K562 (cell line): ENCODE measurements around the gene HDAC3. TPM values are rescaled to one million over a fixed set of nuclear protein-coding genes. Genes with fewer than 3 reads are reported as not detected.
A peak's percentile ranks its signal among the peaks of the same experiment; 100 is the strongest.

Experiments
- ATAC-seq: fragments of 200-7000 bp; cut with Tn5 transposase; 3 replicates; pipeline ENCODE4 v1.9.1; 2020; ENCODE audit warnings: moderate library complexity
- BruUV-seq: library from RNA; stranded (reverse); fragments of 400-500 nt; replicated peaks from 2 replicates; lab custom pipeline; 2021; lab: Mats Ljungman, UMichigan
- CTCF ChIA-PET: fragments of 300-600 bp; formaldehyde crosslinking; extraction: SDS; loops from one replicate; lab custom pipeline; 2021; ENCODE audit warnings: low intra/inter-chr PET ratio; lab: Yijun Ruan, JAX
- POLR2A ChIA-PET: fragments of 300-600, 350-650 bp; sonication (Branson Sonifier 250); formaldehyde crosslinking; extraction: SDS; loops from one replicate; lab custom pipeline; 2021; ENCODE audit warnings: antibody characterized with exemption, inconsistent platforms; lab: Yijun Ruan, JAX
- DNase-seq, 4 experiments: peaks; one replicate each; pipeline versions ENCODE4 v3.0.0 to v3.0.0-alpha.2; 2011 to 2018; ENCODE audit warnings: low spot score in 3 of 4, mixed read lengths in 3 of 4; ENCODE audit errors: extremely low read depth in 1 of 4
- FAIRE-seq: peaks from 2 replicates; lab custom pipeline; 2011; peaks lifted over from hg19 to GRCh38; lab: Jason Lieb, UNC
- H2AFZ ChIP-seq: 2 replicates; pipeline ENCODE4 v1.6.0; 2011; ENCODE audit warnings: low read depth, low read length, control low read depth, inconsistent platforms
- H3K27ac ChIP-seq: fragments of 200-600 bp; 3 replicates; pipeline ENCODE4 v1.8.0; 2011; ENCODE audit warnings: low read depth, mild to moderate bottlenecking, control low read depth, inconsistent platforms, low read length, moderate library complexity, mixed read lengths; ENCODE audit errors: extremely low read depth
- H3K27me3 ChIP-seq, 2 experiments: fragments of 300-600 bp in 1 of 2; 2 replicates in 1 of 2; 3 replicates in 1 of 2; pipeline versions ENCODE4 v1.6.0 to v1.8.0; 2011; ENCODE audit warnings: inconsistent platforms in 2 of 2, low read length in 2 of 2, mild to moderate bottlenecking in 1 of 2, mixed read lengths in 1 of 2, moderate library complexity in 1 of 2; ENCODE audit not compliant: control insufficient read depth in 2 of 2, insufficient read depth in 2 of 2
- H3K36me3 ChIP-seq: fragments of 300-600 bp; 3 replicates; pipeline ENCODE4 v1.8.0; 2011; ENCODE audit warnings: mild to moderate bottlenecking, low read length, inconsistent platforms; ENCODE audit not compliant: control insufficient read depth, insufficient read depth
- H3K4me1 ChIP-seq, 2 experiments: fragments of 200-600 bp in 1 of 2; replicated peaks in 1 of 2; 2 replicates in 1 of 2; 3 replicates in 1 of 2; pipeline versions ENCODE4 v1.5.1 to v1.8.0; 2011; ENCODE audit warnings: inconsistent platforms in 2 of 2, low read length in 2 of 2, mild to moderate bottlenecking in 1 of 2, mixed read lengths in 1 of 2, moderate library complexity in 1 of 2; ENCODE audit not compliant: control insufficient read depth in 2 of 2, insufficient read depth in 2 of 2
- H3K4me2 ChIP-seq: 2 replicates; pipeline ENCODE4 v1.6.1; 2011; ENCODE audit warnings: low read length, control low read depth, inconsistent platforms, mixed read lengths; ENCODE audit not compliant: insufficient read depth
- H3K4me3 ChIP-seq: fragments of 200-600 bp; sonication (generic), shearing (Covaris generic); 2 replicates; pipeline ENCODE4 v1.5.1; 2016; ENCODE audit warnings: control low read depth, inconsistent platforms
- H3K79me2 ChIP-seq: fragments of 200-600 bp; 3 replicates; pipeline ENCODE4 v1.8.0; 2011; ENCODE audit warnings: low read length, inconsistent platforms; ENCODE audit not compliant: control insufficient read depth, insufficient read depth
- H3K9ac ChIP-seq, 2 experiments: 2 replicates each; pipeline versions ENCODE4 v1.6.0 to v1.6.1; 2011; ENCODE audit warnings: low read depth in 2 of 2, low read length in 2 of 2, control low read depth in 1 of 2, inconsistent platforms in 1 of 2, mild to moderate bottlenecking in 1 of 2, mixed read lengths in 1 of 2; ENCODE audit not compliant: insufficient read depth in 1 of 2
- H3K9me1 ChIP-seq: one replicate; pipeline ENCODE4 v1.6.0; 2011; ENCODE audit warnings: inconsistent platforms, mild to moderate bottlenecking, low read length, moderate library complexity; ENCODE audit not compliant: control insufficient read depth, insufficient read depth
- H3K9me3 ChIP-seq: replicated peaks from 2 replicates; pipeline ENCODE4 v1.5.1; 2011; ENCODE audit warnings: low read depth, low read length, inconsistent platforms; ENCODE audit not compliant: control insufficient read depth, insufficient read depth
- H4K20me1 ChIP-seq: replicated peaks from 2 replicates; pipeline ENCODE4 v1.6.1; 2011; ENCODE audit warnings: low read length, inconsistent platforms, mixed read lengths; ENCODE audit not compliant: control insufficient read depth, insufficient read depth
- CHCHD3 ChIP-seq: fragments of 250-450 bp; sonication (Bioruptor Pico); IDR thresholded peaks from 2 replicates; pipeline ENCODE4 v2.1.2; 2022; ENCODE audit warnings: mild to moderate bottlenecking
- DACH1 ChIP-seq: fragments of 450-650 bp; IDR thresholded peaks from 2 replicates; pipeline ENCODE4 v1.6.1; 2018; ENCODE audit not compliant: partially characterized antibody
- E2F3 ChIP-seq: fragments of 250-450 bp; sonication (Bioruptor Pico); IDR thresholded peaks from 2 replicates; pipeline ENCODE4 v1.4.0; 2020; ENCODE audit warnings: mild to moderate bottlenecking
- ETV6 ChIP-seq, 3 experiments: fragments of 150-350 bp in 1 of 3; sonication (generic) in 1 of 3; formaldehyde crosslinking in 1 of 3; IDR thresholded peaks; 2 replicates each; pipeline versions ENCODE4 v1.6.1 to v1.8.0; 2014 to 2022; ENCODE audit warnings: borderline replicate concordance in 2 of 3, low read depth in 2 of 3, antibody characterized with exemption in 1 of 3, low read length in 1 of 3, mild to moderate bottlenecking in 1 of 3, missing genetic modification reagents in 1 of 3
- GABPA ChIP-seq: fragments of 200-800 bp; sonication (Bioruptor generic); conservative IDR thresholded peaks from 2 replicates; pipeline ENCODE4 v1.6.1; 2016; ENCODE audit warnings: low read depth, missing genetic modification characterization, missing compliant biosample characterization
- POLR3G ChIP-seq: IDR thresholded peaks from 2 replicates; pipeline ENCODE4 v1.6.1; 2011; ENCODE audit not compliant: insufficient read length, insufficient replicate concordance; ENCODE audit errors: extremely low read depth
- SMAD4 ChIP-seq: fragments of 250-450 bp; sonication (Bioruptor Pico); conservative IDR thresholded peaks from 2 replicates; pipeline ENCODE4 v1.8.0; 2021; ENCODE audit warnings: inconsistent platforms, mild to moderate bottlenecking, moderate library complexity
- ZFP1 ChIP-seq: fragments of 450-650 bp; formaldehyde crosslinking; IDR thresholded peaks from 2 replicates; pipeline ENCODE4 v1.4.0; 2020; ENCODE audit warnings: mild to moderate bottlenecking, mixed read lengths
- ZFX ChIP-seq: sonication (generic); formaldehyde crosslinking; IDR thresholded peaks from 2 replicates; pipeline ENCODE4 v1.8.0; 2022; ENCODE audit warnings: mild to moderate bottlenecking, missing genetic modification reagents, moderate library complexity
- ZNF57 ChIP-seq: fragments of 450-650 bp; formaldehyde crosslinking; IDR thresholded peaks from 2 replicates; pipeline ENCODE4 v1.4.0; 2020; ENCODE audit warnings: mild to moderate bottlenecking, moderate library complexity
- ZNF586 ChIP-seq: fragments of 450-650 bp; formaldehyde crosslinking; conservative IDR thresholded peaks from 2 replicates; pipeline ENCODE4 v1.4.0; 2020; ENCODE audit warnings: mild to moderate bottlenecking, moderate library complexity
- WGBS: fragments of 100-300 bp; shearing (Covaris generic); methylation state at CpG from one replicate; pipeline ENCODE4 v1.1.6; 2016; ENCODE audit warnings: low coverage, mixed read lengths; ENCODE audit not compliant: insufficient coverage; ENCODE audit errors: missing lambda C conversion rate; 5-methylcytosine and 5-hydroxymethylcytosine counted together
- in situ Hi-C: fragments of 300-500 bp; cut with MboI; formaldehyde crosslinking; loops from 4 replicates; pipeline ENCODE4 v1.15.0; 2018; ENCODE audit warnings: inconsistent platforms, mixed read lengths
- intact Hi-C: fragments of 100-400 bp; cut with micrococcal nuclease; formaldehyde crosslinking; loops from 2 replicates; pipeline ENCODE4 v1.14.2; 2022
- polyA plus RNA-seq, 8 experiments: library from polyadenylated mRNA; depleted of rRNA in 4 of 8; stranded (reverse) in 5 of 8; unstranded in 3 of 8; fragments of >200 nt; fragmentation: Nextera tagmentation in 2 of 8; fragmentation: Illumina TruSeq in 1 of 8; extraction: Ambion mirVana in 2 of 8; extraction: Trizol in 1 of 8; gene quantifications; 2 replicates each; pipeline versions ENCODE4 v1.2.1 to v1.2.3, GENCODE V29; 2011 to 2014; ENCODE audit warnings: inconsistent platforms in 1 of 8, missing spikeins in 1 of 8
- total RNA-seq, 7 experiments: library from RNA; depleted of rRNA in 6 of 7; stranded (reverse); fragments of >200 nt in 6 of 7; fragmentation: Illumina TruSeq in 2 of 7; extraction: Trizol in 2 of 7; gene quantifications; 2 replicates each; pipeline versions ENCODE4 v1.2.1 to v1.2.3, GENCODE V29; 2011 to 2021; ENCODE audit warnings: low replicate concordance in 1 of 7
- TF ChIP-seq, protein P1 (sequence below): sonication (generic); formaldehyde crosslinking; IDR thresholded peaks from 2 replicates; pipeline ENCODE4 v1.8.1; 2023; ENCODE audit warnings: mild to moderate bottlenecking, missing genetic modification reagents, moderate library complexity
- TF ChIP-seq, protein P2 (sequence below): fragments of 450-650 bp; formaldehyde crosslinking; IDR thresholded peaks from 2 replicates; pipeline ENCODE4 v1.4.0; 2020; ENCODE audit warnings: mild to moderate bottlenecking, moderate library complexity
- TF ChIP-seq, protein P3 (sequence below): fragments of 450-650 bp; formaldehyde crosslinking; IDR thresholded peaks from 2 replicates; pipeline ENCODE4 v1.4.0; 2020; ENCODE audit warnings: mild to moderate bottlenecking, moderate library complexity
- TF ChIP-seq, protein P4 (sequence below): sonication (generic); formaldehyde crosslinking; IDR thresholded peaks from 2 replicates; pipeline ENCODE4 v1.8.0; 2022; ENCODE audit warnings: missing genetic modification reagents, mild to moderate bottlenecking, borderline replicate concordance

Gene HDAC3
- total and polyA plus RNA-seq, 9 of the 15 experiments (the other 6 are each of a cell fraction or from before 2014, with no cell fraction given) = 89.7 to 191 (median 119) TPM

DNA sequence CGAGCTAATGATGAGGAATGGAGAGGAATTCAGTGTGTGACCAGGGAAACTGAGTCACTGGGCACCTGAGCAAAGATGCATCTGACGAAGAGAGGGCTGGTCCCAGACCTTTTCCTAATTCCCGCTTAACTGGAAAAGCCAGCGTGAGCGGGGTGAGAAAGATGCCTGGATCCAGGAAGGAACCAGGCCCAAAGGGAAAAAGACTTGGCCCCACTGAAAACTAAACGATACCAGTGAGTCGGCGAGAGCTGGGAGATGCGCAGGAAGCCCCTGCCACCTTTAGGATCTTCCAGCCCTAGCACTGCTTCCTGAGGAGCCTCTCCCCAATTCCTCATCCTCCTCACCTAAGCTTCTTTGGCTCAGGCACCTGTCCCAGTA is 15.1 kb upstream of the HDAC3 start:
- Histone ChIP-seq H3K27ac (peak overlapping the region; percentile 52), H3K4me2 (peak overlapping the region; percentile 89), H3K36me3 (peaks cover 10% of the 10 kb centered on the region; the same call in 2 of the 3 replicates), H3K27me3 (no peaks in the 10 kb centered on the region), H4K20me1 (no peaks in the 10 kb centered on the region), H3K9me3 (no peaks in the 10 kb centered on the region), H2AFZ (peak overlapping the region; percentile 84), H3K4me1 (peaks cover 9 to 27% of the 10 kb centered on the region in 2 experiments), H3K9ac (peak overlapping the region; percentile 67 to 80; a peak in 3 of 4 replicates), H3K79me2 (peaks cover 3% of the 10 kb centered on the region; the same call in 1 of the 3 replicates), H3K4me3 (peak overlapping the region; percentile 77), H3K9me1 (no peaks in the 10 kb centered on the region)
- 48% methylated on average over 9 of the region's 9 CpGs for WGBS
- in situ Hi-C loops (no loop called here), intact Hi-C loops (no loop called here)
- BruUV-seq = no TSS peak
- ChIA-PET CTCF (no interaction called here), POLR2A (interaction anchor here (0.6 to 2.2 kb wide), 4 partner anchors 10 to 35 kb away, joined by 3 to 10 read pairs (median 6); no protein-coding TSS in a partner anchor)
- TF ChIP-seq ZNF57 (no peak), E2F3 (CRISPR knock-in tag) (no peak), ZFP1 (CRISPR knock-in tag) (no peak), DACH1 (no peak), POLR3G (no peak), ZNF586 (CRISPR knock-in tag) (no peak), CHCHD3 (CRISPR knock-in tag) (no peak), ZFX (CRISPR knock-in tag) (peak; percentile 63), ETV6 (IDR thresholded peaks at IDR 0.05; ENCODE audit: borderline replicate concordance in 1 of 2, low read depth in 2 of 2, low read length in 1 of 2) (no peak), ETV6 (CRISPR knock-in tag; IDR thresholded peaks at IDR 0.05; ENCODE audit: borderline replicate concordance) (no peak), GABPA (0 out of 2 replicates have a peak, but pooled peaks have one; percentile 13), SMAD4 (CRISPR knock-in tag) (0 out of 2 replicates have a peak, but pooled peaks have one; percentile 32)
- TF ChIP-seq, protein P1, sequence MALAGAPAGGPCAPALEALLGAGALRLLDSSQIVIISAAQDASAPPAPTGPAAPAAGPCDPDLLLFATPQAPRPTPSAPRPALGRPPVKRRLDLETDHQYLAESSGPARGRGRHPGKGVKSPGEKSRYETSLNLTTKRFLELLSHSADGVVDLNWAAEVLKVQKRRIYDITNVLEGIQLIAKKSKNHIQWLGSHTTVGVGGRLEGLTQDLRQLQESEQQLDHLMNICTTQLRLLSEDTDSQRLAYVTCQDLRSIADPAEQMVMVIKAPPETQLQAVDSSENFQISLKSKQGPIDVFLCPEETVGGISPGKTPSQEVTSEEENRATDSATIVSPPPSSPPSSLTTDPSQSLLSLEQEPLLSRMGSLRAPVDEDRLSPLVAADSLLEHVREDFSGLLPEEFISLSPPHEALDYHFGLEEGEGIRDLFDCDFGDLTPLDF (CRISPR knock-in tag) = no peak
- TF ChIP-seq, protein P2, sequence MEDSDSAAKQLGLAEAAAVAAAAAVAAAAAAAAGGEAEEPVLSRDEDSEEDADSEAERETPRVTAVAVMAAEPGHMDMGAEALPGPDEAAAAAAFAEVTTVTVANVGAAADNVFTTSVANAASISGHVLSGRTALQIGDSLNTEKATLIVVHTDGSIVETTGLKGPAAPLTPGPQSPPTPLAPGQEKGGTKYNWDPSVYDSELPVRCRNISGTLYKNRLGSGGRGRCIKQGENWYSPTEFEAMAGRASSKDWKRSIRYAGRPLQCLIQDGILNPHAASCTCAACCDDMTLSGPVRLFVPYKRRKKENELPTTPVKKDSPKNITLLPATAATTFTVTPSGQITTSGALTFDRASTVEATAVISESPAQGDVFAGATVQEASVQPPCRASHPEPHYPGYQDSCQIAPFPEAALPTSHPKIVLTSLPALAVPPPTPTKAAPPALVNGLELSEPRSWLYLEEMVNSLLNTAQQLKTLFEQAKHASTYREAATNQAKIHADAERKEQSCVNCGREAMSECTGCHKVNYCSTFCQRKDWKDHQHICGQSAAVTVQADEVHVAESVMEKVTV = 0 out of 2 replicates have a peak, but pooled peaks have one; percentile 26
- TF ChIP-seq, protein P3, sequence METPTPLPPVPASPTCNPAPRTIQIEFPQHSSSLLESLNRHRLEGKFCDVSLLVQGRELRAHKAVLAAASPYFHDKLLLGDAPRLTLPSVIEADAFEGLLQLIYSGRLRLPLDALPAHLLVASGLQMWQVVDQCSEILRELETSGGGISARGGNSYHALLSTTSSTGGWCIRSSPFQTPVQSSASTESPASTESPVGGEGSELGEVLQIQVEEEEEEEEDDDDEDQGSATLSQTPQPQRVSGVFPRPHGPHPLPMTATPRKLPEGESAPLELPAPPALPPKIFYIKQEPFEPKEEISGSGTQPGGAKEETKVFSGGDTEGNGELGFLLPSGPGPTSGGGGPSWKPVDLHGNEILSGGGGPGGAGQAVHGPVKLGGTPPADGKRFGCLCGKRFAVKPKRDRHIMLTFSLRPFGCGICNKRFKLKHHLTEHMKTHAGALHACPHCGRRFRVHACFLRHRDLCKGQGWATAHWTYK (CRISPR knock-in tag) = 0 out of 2 replicates have a peak, but pooled peaks have one; percentile 41
- TF ChIP-seq, protein P4, sequence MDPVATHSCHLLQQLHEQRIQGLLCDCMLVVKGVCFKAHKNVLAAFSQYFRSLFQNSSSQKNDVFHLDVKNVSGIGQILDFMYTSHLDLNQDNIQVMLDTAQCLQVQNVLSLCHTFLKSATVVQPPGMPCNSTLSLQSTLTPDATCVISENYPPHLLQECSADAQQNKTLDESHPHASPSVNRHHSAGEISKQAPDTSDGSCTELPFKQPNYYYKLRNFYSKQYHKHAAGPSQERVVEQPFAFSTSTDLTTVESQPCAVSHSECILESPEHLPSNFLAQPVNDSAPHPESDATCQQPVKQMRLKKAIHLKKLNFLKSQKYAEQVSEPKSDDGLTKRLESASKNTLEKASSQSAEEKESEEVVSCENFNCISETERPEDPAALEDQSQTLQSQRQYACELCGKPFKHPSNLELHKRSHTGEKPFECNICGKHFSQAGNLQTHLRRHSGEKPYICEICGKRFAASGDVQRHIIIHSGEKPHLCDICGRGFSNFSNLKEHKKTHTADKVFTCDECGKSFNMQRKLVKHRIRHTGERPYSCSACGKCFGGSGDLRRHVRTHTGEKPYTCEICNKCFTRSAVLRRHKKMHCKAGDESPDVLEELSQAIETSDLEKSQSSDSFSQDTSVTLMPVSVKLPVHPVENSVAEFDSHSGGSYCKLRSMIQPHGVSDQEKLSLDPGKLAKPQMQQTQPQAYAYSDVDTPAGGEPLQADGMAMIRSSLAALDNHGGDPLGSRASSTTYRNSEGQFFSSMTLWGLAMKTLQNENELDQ (CRISPR knock-in tag) = no peak
- no peak for ATAC-seq
- no peak for FAIRE-seq
- no peak for DNase-seq
